Breast epithelium (tissue), 3 donors: ENCODE measurements around the gene BPIFB3.

Experiments
- CTCF ChIP-seq, 3 donors: fragments of 450-650 bp; IDR thresholded peaks; one replicate each; pipeline ENCODE4 v1.5.1; 2016 to 2017; ENCODE audit warnings: antibody characterized with exemption in 3 of 3, mild to moderate bottlenecking in 3 of 3, moderate library complexity in 3 of 3
- POLR2A ChIP-seq: fragments of 450-650 bp; IDR thresholded peaks from one replicate; pipeline ENCODE4 v1.6.1; 2016; ENCODE audit warnings: antibody characterized with exemption, mild to moderate bottlenecking, moderate library complexity
- POLR2AphosphoS5 ChIP-seq, 3 donors: sonication (generic); formaldehyde crosslinking; IDR thresholded peaks; one replicate each; pipeline ENCODE4 v1.6.1; 2017; ENCODE audit warnings: antibody characterized with exemption in 3 of 3

GRCh38 chr20:33007376-33008335 is 46.0 kb upstream of the BPIFB3 start, which contains the start of gene BPIFB2:
- no peak for TF ChIP-seq CTCF (IDR thresholded peaks at IDR 0.05)
- TF ChIP-seq POLR2AphosphoS5 (IDR thresholded peaks at IDR 0.05): no peak
- no peak for TF ChIP-seq POLR2A
